WTC11 (cell line): ENCODE data around the gene FLT1. TPM values are rescaled to one million over a fixed set of nuclear protein-coding genes. Genes with fewer than 3 reads are reported as not detected.

Source experiments
- ATAC-seq: fragments of 200-7000 bp; cut with Tn5 transposase; 2 replicates; pipeline ENCODE4 v1.10.0; 2021; ENCODE audit warnings: mild to moderate bottlenecking, moderate library complexity
- CTCF ChIA-PET: fragments of 300-600 bp; sonication (Branson Sonifier 250); formaldehyde crosslinking; loops from one replicate; lab custom pipeline; 2021; ENCODE audit warnings: antibody characterized with exemption; lab: Charles Lee
- POLR2A ChIA-PET: fragments of 350-600 bp; sonication (Branson Sonifier 250); formaldehyde crosslinking; loops from one replicate; lab custom pipeline; 2021; ENCODE audit warnings: antibody characterized with exemption; lab: Charles Lee
- DNase-seq: peaks from one replicate; pipeline ENCODE4 v3.0.0; 2021; ENCODE audit warnings: low spot score
- H3K27ac Mint-ChIP-seq: 2 replicates; pipeline ENCODE4 v1.8.0; 2021; ENCODE audit warnings: mixed read lengths
- H3K27me3 Mint-ChIP-seq: 2 replicates; pipeline ENCODE4 v1.8.0; 2021; ENCODE audit warnings: low read depth, mild to moderate bottlenecking, moderate library complexity, mixed read lengths
- H3K36me3 Mint-ChIP-seq: 2 replicates; pipeline ENCODE4 v1.8.0; 2021; ENCODE audit warnings: mixed read lengths
- H3K4me1 Mint-ChIP-seq: 2 replicates; pipeline ENCODE4 v1.8.0; 2022; ENCODE audit warnings: mixed read lengths
- H3K4me3 Mint-ChIP-seq: 2 replicates; pipeline ENCODE4 v1.8.0; 2021; ENCODE audit warnings: mild to moderate bottlenecking, moderate library complexity, mixed read lengths
- H3K9me3 Mint-ChIP-seq: 2 replicates; pipeline ENCODE4 v1.8.0; 2021; ENCODE audit warnings: mixed read lengths
- CDX4 ChIP-seq: fragments of 250-450 bp; sonication (Bioruptor Pico); IDR thresholded peaks from 2 replicates; pipeline ENCODE4 v1.9.0; 2021; ENCODE audit warnings: moderate library complexity, mild to moderate bottlenecking, inconsistent platforms, borderline replicate concordance
- CREB1 ChIP-seq: sonication (generic); formaldehyde crosslinking; IDR thresholded peaks from 2 replicates; pipeline ENCODE4 v1.8.0; 2023; ENCODE audit warnings: mild to moderate bottlenecking, missing genetic modification reagents
- E2F5 ChIP-seq: sonication (generic); formaldehyde crosslinking; IDR thresholded peaks from 2 replicates; pipeline ENCODE4 v1.8.1; 2022; ENCODE audit warnings: mild to moderate bottlenecking, moderate library complexity, missing genetic modification reagents
- EMX1 ChIP-seq: fragments of 250-450 bp; sonication (Bioruptor Pico); IDR thresholded peaks from 2 replicates; pipeline ENCODE4 v1.8.0; 2021; ENCODE audit warnings: mild to moderate bottlenecking
- ESRRA ChIP-seq: sonication (generic); formaldehyde crosslinking; IDR thresholded peaks from 2 replicates; pipeline ENCODE4 v1.8.1; 2022; ENCODE audit warnings: mild to moderate bottlenecking, missing genetic modification reagents, borderline replicate concordance
- FOXK1 ChIP-seq: sonication (generic); formaldehyde crosslinking; IDR thresholded peaks from 2 replicates; pipeline ENCODE4 v1.8.0; 2022; ENCODE audit warnings: mild to moderate bottlenecking, moderate library complexity, missing genetic modification reagents
- FOXP4 ChIP-seq: sonication (generic); formaldehyde crosslinking; IDR thresholded peaks from 2 replicates; pipeline ENCODE4 v1.8.0; 2022; ENCODE audit warnings: mild to moderate bottlenecking, missing genetic modification reagents
- HMGA2 ChIP-seq: fragments of 250-450 bp; sonication (Bioruptor Pico); IDR thresholded peaks from 2 replicates; pipeline ENCODE4 v1.4.0; 2021; ENCODE audit warnings: mild to moderate bottlenecking, moderate library complexity
- JAZF1 ChIP-seq: fragments of 250-450 bp; sonication (Bioruptor Pico); IDR thresholded peaks from 2 replicates; pipeline ENCODE4 v1.9.0; 2021; ENCODE audit warnings: moderate library complexity, mild to moderate bottlenecking, inconsistent platforms
- MLX ChIP-seq: sonication (generic); formaldehyde crosslinking; IDR thresholded peaks from 2 replicates; pipeline ENCODE4 v1.8.1; 2023; ENCODE audit warnings: mild to moderate bottlenecking, missing genetic modification reagents, moderate library complexity
- NFE2L1 ChIP-seq: sonication (generic); formaldehyde crosslinking; IDR thresholded peaks from 2 replicates; pipeline ENCODE4 v1.8.1; 2023; ENCODE audit warnings: missing genetic modification reagents
- NFYB ChIP-seq: sonication (generic); formaldehyde crosslinking; conservative IDR thresholded peaks from 2 replicates; pipeline ENCODE4 v1.8.0; 2022; ENCODE audit warnings: low read depth, missing genetic modification reagents
- PREB ChIP-seq: sonication (generic); formaldehyde crosslinking; IDR thresholded peaks from 2 replicates; pipeline ENCODE4 v1.8.1; 2022; ENCODE audit warnings: mild to moderate bottlenecking, missing genetic modification reagents, moderate library complexity, borderline replicate concordance
- RELA ChIP-seq: sonication (generic); formaldehyde crosslinking; IDR thresholded peaks from 2 replicates; pipeline ENCODE4 v1.8.1; 2022; ENCODE audit warnings: missing genetic modification reagents, mild to moderate bottlenecking, borderline replicate concordance
- TCF7 ChIP-seq: sonication (generic); formaldehyde crosslinking; IDR thresholded peaks from 2 replicates; pipeline ENCODE4 v1.8.0; 2022; ENCODE audit warnings: mild to moderate bottlenecking, low read depth, missing genetic modification reagents, moderate library complexity
- USF1 ChIP-seq: sonication (generic); formaldehyde crosslinking; IDR thresholded peaks from 2 replicates; pipeline ENCODE4 v1.8.0; 2022; ENCODE audit warnings: mild to moderate bottlenecking, missing genetic modification reagents
- ZBTB21 ChIP-seq: sonication (generic); formaldehyde crosslinking; IDR thresholded peaks from 2 replicates; pipeline ENCODE4 v1.8.1; 2023; ENCODE audit warnings: mild to moderate bottlenecking, missing genetic modification reagents, borderline replicate concordance
- ZBTB43 ChIP-seq: sonication (generic); formaldehyde crosslinking; IDR thresholded peaks from 2 replicates; pipeline ENCODE4 v1.8.1; 2023; ENCODE audit warnings: mild to moderate bottlenecking, missing genetic modification reagents
- ZNF121 ChIP-seq: sonication (generic); formaldehyde crosslinking; IDR thresholded peaks from 2 replicates; pipeline ENCODE4 v1.8.0; 2023; ENCODE audit warnings: missing genetic modification reagents
- ZNF232 ChIP-seq: sonication (generic); formaldehyde crosslinking; IDR thresholded peaks from 2 replicates; pipeline ENCODE4 v1.8.0; 2022; ENCODE audit warnings: mild to moderate bottlenecking, missing genetic modification reagents
- ZNF263 ChIP-seq: sonication (generic); formaldehyde crosslinking; IDR thresholded peaks from 2 replicates; pipeline ENCODE4 v1.8.1; 2022; ENCODE audit warnings: low read depth, mild to moderate bottlenecking, moderate library complexity, missing genetic modification reagents
- ZNF317 ChIP-seq: sonication (generic); formaldehyde crosslinking; IDR thresholded peaks from 2 replicates; pipeline ENCODE4 v1.8.1; 2023; ENCODE audit warnings: low read depth, mild to moderate bottlenecking, moderate library complexity, missing genetic modification reagents, borderline replicate concordance
- ZNF396 ChIP-seq: fragments of 250-450 bp; sonication (Bioruptor Pico); IDR thresholded peaks from 2 replicates; pipeline ENCODE4 v1.8.0; 2021; ENCODE audit warnings: mild to moderate bottlenecking, moderate library complexity, borderline replicate concordance
- ZSCAN18 ChIP-seq: fragments of 250-450 bp; sonication (Bioruptor Pico); IDR thresholded peaks from 2 replicates; pipeline ENCODE4 v2.1.2; 2022; ENCODE audit warnings: mild to moderate bottlenecking, moderate library complexity
- total RNA-seq: library from RNA; stranded (reverse); gene quantifications from 3 replicates; pipeline ENCODE4 v1.2.3, GENCODE V29; 2021

Gene FLT1
- total RNA-seq, 1 experiment from 2014 or later, result 66.3 TPM

- TF ChIP-seq MLX (CRISPR knock-in tag) (no peak), ZSCAN18 (CRISPR knock-in tag) (no peak), RELA (CRISPR knock-in tag) (no peak), HMGA2 (no peak), ESRRA (no peak), ZNF121 (CRISPR knock-in tag) (no peak), ZNF263 (CRISPR knock-in tag) (no peak), ZNF232 (CRISPR knock-in tag) (no peak), USF1 (no peak), NFYB (no peak), PREB (no peak), ZBTB21 (CRISPR knock-in tag) (no peak), CDX4 (no peak), E2F5 (no peak)
These were observed 101.9 kb downstream of the FLT1 start (continued) for GRCh38 chr13:28392896-28393505.

- Mint-ChIP-seq H3K4me3 (no peak overlapping the region), H3K4me1 (peaks cover 65% of the 10 kb centered on the region), H3K27me3 (no peaks in the 10 kb centered on the region), H3K36me3 (peaks cover 58% of the 10 kb centered on the region), H3K9me3 (no peaks in the 10 kb centered on the region), H3K27ac (peak overlapping the region; percentile 74)
- ChIA-PET CTCF (interaction anchor here (1.4 kb wide), 1 partner anchor 16 kb away, joined by 5 read pairs; no protein-coding TSS in a partner anchor), POLR2A (interaction anchor here (0.7 kb wide), 1 partner anchor 88 kb away, joined by 3 read pairs; no protein-coding TSS in a partner anchor)
- no peak for DNase-seq
- no peak for TF ChIP-seq JAZF1
- no peak for TF ChIP-seq NFE2L1 (CRISPR knock-in tag)
- TF ChIP-seq ZNF396 (CRISPR knock-in tag), result no peak
- no peak for TF ChIP-seq CREB1 (CRISPR knock-in tag)
- no peak for TF ChIP-seq TCF7
- TF ChIP-seq ZNF317 (CRISPR knock-in tag), result no peak
- no peak for TF ChIP-seq ZBTB43 (CRISPR knock-in tag)
- no peak for TF ChIP-seq EMX1
- TF ChIP-seq FOXP4 (CRISPR knock-in tag), result no peak
- no peak for TF ChIP-seq FOXK1 (CRISPR knock-in tag)
- ATAC-seq, result no peak
These were observed 102.5 kb downstream of the FLT1 start for GRCh38 chr13:28392428-28392827.
